Anterior cingulate cortex (tissue), 58 donors: ENCODE measurements around the gene DIAPH3.
"Not testable (repeated sequence)": the region's sequence is repeated elsewhere in the genome, so short reads cannot be mapped to it uniquely, and the experiment has no call there.

Experiments
- DNase-seq, 58 donors: peaks; one replicate each; lab custom pipeline; 2025; lab: John Stamatoyannopoulos, UW

Gene DIAPH3

GRCh38 chr13:60108589-60108988 lies 55.1 kb downstream of the DIAPH3 start:
- no peak for DNase-seq

GRCh38 chr13:60099631-60100420 lies 63.9 kb downstream of the DIAPH3 start:
- DNase-seq = no peak

GRCh38 chr13:60095300-60095699 lies 68.4 kb downstream of the DIAPH3 start:
- DNase-seq = no peak

DNA sequence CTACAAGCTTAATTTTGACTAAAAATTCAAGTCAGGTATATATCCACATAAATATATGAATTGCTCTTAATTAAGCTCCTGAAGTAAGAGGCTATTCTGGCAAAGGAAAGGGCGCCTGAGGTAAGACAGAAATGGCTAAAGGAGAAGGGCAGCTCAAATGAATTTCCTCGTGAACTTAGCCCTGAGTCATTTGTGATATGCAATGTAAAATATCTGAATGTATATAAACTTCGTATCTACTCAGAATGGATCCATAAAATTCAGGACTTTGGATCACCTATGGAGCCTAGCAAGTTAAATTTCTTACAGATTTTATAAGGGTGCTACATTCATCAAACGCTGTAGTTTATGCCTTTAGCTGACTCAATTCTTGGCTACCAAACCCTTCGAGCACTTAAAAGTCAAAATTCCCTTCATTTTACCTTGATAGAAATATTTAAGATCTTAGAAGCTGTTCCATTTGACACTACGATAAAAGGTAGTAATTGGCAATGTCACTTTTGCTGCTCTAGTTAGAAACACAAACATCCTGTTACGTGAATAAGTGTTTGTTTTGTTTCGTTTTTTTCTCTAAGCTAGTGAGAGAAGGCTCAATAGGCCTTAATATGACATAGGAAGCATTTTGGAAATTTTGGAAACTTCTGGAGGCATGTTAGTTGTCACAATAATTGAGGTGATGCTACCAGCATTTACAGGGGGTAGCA lies 69.2 kb downstream of the DIAPH3 start:
- no peak for DNase-seq

GRCh38 chr13:60093425-60094019 lies 70.2 kb downstream of the DIAPH3 start:
- no peak for DNase-seq

- DNase-seq = no peak
These were observed 72.2 kb downstream of the DIAPH3 start for GRCh38 chr13:60091573-60091972.

DNA sequence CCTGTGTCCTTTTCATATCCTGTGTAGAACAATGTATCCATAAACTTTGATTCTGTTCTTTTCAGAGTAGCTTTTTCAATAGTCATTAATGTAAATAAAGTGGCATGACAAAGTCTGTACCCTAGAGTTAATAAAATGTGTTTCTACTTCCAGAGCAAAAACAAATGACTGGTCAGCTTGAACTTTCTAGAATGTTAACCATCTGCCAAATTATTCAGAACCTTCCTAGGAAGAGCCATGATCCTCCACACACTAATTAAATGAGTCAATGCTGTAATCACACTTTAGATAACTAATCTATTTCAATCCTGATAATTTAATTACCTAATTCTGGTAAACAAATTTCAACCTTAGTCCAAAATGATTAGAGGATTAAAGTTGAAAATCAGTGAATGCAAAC lies 73.2 kb downstream of the DIAPH3 start:
- no peak for DNase-seq

DNA sequence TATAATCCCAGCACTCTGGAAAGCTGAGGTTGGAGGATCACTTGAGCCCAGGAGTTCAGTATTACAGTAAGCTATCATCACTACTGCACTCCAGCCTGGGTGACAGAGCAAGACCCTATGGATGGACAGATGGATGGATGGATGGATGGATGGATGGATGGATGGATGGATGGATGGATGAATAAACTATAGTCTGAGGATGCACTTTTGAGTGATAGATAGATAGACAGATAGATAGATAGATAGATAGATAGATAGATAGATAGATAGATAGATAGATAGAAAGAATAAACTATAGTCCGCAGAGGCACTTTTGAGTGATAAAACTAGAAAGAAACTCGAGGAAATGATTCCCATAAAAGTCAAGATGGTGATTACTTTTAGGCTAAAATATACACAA lies 79.9 kb downstream of the DIAPH3 start:
- DNase-seq = not testable (repeated sequence)

- DNase-seq = no peak
These were observed 82.9 kb downstream of the DIAPH3 start for GRCh38 chr13:60080850-60081249.

GRCh38 chr13:60078226-60078625 lies 85.5 kb downstream of the DIAPH3 start:
- DNase-seq = no peak

DNA sequence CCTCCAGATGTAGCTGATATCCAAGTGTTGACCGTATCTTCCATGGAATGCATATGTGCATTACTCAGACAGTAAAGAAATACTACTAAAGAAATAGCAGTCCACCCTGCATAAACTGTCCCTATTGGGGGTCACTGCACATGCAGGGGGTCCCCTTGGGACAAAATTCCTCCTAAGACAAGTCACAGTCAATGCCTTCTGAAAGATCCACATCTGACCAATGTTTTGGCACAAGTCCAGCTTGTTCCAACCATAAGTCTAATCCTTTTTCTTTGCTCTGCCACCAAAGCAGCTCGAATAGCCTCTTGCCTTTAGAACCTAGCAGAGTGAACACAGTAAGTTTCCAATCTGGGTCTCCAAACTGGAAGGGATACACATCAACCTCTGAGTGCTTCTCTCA lies 87.9 kb downstream of the DIAPH3 start:
- DNase-seq = no peak

- DNase-seq = no peak
These were observed 89.3 kb downstream of the DIAPH3 start for GRCh38 chr13:60074397-60074796.

DNA sequence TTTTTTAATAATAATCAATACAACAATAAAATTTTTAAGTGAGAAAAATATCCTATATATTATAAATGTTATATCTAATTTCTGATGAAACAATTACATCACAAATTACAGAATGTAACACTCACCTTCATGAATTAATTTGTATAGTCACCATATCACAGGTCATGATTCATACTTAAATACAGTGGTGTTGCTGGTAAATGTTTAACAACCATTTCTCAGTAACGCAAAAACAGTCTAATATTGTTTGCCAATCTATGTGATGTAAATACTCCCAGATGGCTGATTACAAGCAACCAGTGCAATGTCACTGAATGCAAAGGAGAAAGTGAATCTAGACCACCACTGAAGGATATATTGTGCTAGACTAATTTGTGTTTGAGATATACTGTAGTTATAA lies 97.5 kb downstream of the DIAPH3 start:
- no peak for DNase-seq

DNA sequence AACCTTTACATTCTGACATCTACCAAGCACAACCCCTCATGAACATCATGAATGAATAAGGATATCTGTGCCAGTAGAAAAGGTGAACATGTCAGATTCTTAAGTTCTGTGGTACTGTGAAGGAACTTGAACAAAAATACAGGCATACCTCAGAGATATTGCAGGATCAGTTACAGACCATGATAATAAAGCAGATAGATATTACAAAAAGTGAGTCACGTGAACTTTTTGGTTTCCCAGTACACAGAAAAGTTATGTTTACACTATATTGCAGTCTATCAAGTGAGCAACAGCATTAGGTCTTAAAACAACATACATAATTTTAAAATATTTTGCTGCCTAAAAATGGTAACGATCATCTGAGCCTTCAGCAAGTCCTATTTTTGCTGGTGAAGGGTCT lies 101.2 kb downstream of the DIAPH3 start:
- no peak for DNase-seq

DNA sequence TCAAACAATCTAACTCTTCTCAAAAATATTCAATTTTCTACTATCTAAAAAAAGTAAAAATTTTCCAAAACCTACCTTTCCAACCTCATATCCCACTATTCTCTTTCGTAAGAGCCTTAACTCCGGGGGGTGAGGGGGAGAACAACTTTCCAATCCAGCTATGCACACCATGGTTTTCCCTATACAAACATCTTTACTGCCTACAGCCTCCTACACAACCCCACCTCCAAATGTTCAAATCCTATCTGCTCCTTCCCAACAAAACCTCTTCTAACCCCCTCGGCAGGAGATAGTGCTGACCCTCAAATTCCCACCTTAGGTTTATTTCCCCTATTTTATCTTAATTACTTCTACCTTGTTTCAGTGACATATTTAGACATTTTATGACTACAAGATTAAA lies 102.0 kb downstream of the DIAPH3 start:
- no peak for DNase-seq

DNA sequence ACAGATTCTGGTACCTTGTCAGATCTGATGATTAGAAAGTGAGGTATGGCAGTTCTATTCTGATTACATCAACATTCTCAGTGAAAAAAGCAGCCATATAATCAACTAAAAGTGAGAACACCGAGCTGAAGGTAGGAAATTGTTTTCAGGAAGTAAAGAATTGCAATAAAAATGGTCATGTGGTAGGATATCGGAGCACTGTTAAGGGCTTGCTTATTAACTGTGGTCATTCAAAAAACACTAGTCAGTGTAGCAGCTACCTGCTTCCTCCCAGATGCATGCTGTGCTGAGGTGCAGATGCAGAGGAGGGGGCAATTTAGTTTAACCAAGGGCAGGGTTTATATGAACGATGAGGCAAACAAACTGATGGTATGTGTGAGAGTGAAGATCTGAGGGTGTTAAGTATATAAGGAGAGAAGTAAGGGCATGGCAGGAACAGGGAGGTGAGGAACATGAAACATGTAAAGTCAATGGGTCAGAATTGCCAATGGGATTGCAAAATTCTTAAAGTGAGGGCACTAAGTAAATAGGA lies 111.9 kb downstream of the DIAPH3 start:
- no peak for DNase-seq

DNA sequence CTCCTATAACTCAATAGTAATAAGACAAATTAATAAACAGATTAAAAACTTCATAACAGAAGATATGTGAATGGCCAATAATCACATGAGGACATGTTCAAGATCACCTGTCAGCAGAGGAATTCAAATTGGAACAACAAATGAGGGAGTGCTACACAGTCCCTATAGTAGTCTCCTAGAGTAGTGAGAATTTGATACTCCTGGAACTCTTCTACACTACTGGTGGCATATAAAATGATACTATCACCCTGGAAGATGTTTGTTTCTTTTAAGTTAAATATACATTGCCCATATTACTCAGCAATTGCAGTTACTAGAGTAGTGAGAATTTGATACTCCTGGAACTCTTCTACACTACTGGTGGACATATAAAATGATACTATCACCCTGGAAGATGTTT lies 115.4 kb downstream of the DIAPH3 start:
- not testable (repeated sequence) for DNase-seq

DNA sequence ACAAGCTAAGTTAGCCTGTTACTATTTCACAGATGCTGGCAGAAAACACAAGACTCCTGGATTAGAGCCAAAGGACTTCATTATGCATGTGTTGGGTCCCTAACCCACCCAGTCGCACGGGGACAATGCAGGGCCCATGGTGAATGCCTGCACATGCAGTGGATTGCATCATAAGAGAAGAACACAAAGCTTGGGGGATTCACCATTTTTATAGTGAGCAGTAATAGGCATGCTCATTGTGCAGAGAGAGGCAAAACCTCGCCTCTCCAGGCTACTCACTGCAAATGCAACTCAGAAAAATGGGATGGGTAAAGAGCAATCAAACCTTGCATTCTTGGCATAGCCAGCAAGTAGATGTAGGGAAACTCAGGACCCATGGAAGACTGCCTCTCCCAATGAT lies 115.8 kb downstream of the DIAPH3 start:
- no peak for DNase-seq

DNA sequence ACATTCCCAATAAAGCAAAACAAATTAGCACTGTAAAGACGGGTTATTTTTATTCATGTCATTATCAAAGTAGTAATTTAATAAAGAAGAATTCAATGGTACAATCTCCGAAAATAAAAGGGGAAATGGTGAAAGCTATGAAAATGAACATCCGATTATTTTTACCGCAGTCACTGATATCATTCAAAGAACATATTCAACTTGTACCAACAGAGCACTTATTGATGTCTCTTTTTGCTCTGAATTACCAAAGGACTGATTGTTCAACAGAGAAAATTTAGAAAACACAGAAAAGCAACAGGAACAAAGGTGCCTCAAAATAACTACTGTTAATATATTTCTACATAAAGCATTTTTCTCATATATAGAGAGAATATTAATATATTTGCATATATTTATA lies 119.4 kb downstream of the DIAPH3 start:
- DNase-seq = no peak

GRCh38 chr13:60043262-60043661 lies 120.5 kb downstream of the DIAPH3 start:
- no peak for DNase-seq

DNA sequence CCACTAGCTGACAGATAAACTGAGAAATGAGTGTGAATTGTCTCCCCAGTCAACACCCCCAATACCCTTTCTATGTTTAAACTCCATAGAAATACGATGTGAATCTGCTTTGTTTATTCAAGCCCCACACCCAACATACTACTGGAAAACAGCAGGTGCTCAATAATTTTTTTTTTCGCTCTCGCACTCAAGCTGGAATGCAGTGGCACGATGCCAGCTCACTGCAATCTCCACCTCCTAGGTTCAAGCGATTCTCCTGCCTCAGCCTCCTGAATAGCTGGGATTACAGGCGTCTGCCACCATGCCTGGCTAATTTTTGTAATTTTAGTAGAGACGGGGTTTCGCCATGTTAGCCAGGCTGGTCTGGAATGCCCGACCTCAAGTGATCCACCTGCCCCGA lies 123.1 kb downstream of the DIAPH3 start:
- DNase-seq = not testable (repeated sequence)

DNA sequence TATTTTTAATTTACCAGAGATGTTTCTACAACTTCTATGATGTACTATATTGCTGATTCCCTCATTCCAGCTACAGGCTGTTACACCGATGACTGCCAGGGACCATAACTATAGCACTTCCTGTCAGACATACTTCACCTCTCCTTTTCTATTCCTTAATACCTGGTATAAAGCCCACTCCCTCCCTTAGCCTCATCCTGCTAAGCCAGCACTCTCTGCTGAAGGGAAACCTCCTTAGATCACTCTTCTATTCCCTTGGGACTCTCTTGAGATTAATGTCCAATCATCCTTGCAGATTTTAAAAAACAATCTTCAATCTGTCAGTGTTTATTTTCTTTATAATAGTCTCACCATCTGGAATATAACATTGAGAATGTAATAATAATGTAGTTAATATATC lies 127.9 kb downstream of the DIAPH3 start:
- no peak for DNase-seq
